Measurements from ENCODE around the gene NCOA7.
"Not testable (repeated sequence)": the region's sequence is repeated elsewhere in the genome, so short reads cannot be mapped to it uniquely, and the experiment has no call there.

NCOA7 gene

GRCh38 chr6:125802383-125802782, 11.6 kb downstream of the NCOA7 start:
- no peak for TF ChIP-seq CTCF (IDR thresholded peaks at IDR 0.05; ENCODE audit: low read depth, low read length)
- no peak overlapping the region for H3K4me3 ChIP-seq (ENCODE audit: low read depth, low read length)

GRCh38 chr6:125802943-125803377, 12.2 kb downstream of the NCOA7 start:
- no peak overlapping the region for H3K4me3 ChIP-seq (ENCODE audit: low read depth, low read length)

GRCh38 chr6:125804264-125804663, 13.5 kb downstream of the NCOA7 start:
- H3K4me3 ChIP-seq (ENCODE audit: low read depth, low read length): no peak overlapping the region
- no peak for TF ChIP-seq CTCF (IDR thresholded peaks at IDR 0.05; ENCODE audit: low read depth, low read length)

More at GRCh38 chr6:125802943-125803377, 12.2 kb downstream of the NCOA7 start:
- no peak for TF ChIP-seq CTCF (IDR thresholded peaks at IDR 0.05; ENCODE audit: low read depth, low read length)

GRCh38 chr6:125804866-125805425, 14.2 kb downstream of the NCOA7 start:
- not testable (repeated sequence) for H3K4me3 ChIP-seq (ENCODE audit: low read depth, low read length)

- H3K4me3 ChIP-seq (ENCODE audit: low read depth, low read length): no peak overlapping the region
- no peak for TF ChIP-seq CTCF (IDR thresholded peaks at IDR 0.05; ENCODE audit: low read depth, low read length)
These were observed 16.1 kb downstream of the NCOA7 start for GRCh38 chr6:125806813-125807212.

GRCh38 chr6:125807293-125807692, 16.5 kb downstream of the NCOA7 start:
- H3K4me3 ChIP-seq (ENCODE audit: low read depth, low read length): no peak overlapping the region
- TF ChIP-seq CTCF (IDR thresholded peaks at IDR 0.05; ENCODE audit: low read depth, low read length): no peak

GRCh38 chr6:125808060-125808459, 17.3 kb downstream of the NCOA7 start:
- H3K4me3 ChIP-seq (ENCODE audit: low read depth, low read length): no peak overlapping the region
- no peak for TF ChIP-seq CTCF (IDR thresholded peaks at IDR 0.05; ENCODE audit: low read depth, low read length)

GRCh38 chr6:125808591-125808990, 17.8 kb downstream of the NCOA7 start:
- no peak for TF ChIP-seq CTCF (IDR thresholded peaks at IDR 0.05; ENCODE audit: low read depth, low read length)
- no peak overlapping the region for H3K4me3 ChIP-seq (ENCODE audit: low read depth, low read length)

Measured in WI38 (cell line).